ENCODE measurements around the gene LRFN3.
"Not testable (repeated sequence)": the region's sequence is repeated elsewhere in the genome, so short reads cannot be mapped to it uniquely, and the experiment has no call there.

Gene LRFN3

DNA sequence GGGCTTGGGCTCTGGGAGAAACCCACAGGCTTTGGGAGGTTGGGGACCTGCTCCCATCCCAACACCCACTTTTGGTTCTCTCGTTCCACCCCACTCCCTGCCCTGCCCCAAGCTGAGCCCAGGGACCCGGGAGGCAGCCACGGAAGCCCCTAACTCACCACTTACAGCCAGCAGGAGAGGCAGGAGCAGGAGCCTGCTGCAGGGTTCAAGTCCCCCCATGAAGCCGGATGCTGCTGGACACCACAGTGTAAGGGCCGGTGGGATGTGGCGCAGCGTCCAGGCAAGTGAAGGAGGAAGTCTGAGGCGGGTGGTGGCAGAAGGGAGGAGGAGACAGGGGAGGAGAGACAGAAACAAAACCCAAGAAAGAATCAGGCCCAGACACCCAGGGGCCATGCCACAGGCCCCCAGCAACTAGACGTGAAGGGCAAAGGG, 28.1 kb upstream of the LRFN3 start, which contains the start of gene TYROBP:
Gene TYROBP, minus strand, starts transcription at position 286 of the 432 bp plus-strand sequence. Its CDS starts 67 bp downstream, at position 219.
- no peak for DNase-seq

DNA sequence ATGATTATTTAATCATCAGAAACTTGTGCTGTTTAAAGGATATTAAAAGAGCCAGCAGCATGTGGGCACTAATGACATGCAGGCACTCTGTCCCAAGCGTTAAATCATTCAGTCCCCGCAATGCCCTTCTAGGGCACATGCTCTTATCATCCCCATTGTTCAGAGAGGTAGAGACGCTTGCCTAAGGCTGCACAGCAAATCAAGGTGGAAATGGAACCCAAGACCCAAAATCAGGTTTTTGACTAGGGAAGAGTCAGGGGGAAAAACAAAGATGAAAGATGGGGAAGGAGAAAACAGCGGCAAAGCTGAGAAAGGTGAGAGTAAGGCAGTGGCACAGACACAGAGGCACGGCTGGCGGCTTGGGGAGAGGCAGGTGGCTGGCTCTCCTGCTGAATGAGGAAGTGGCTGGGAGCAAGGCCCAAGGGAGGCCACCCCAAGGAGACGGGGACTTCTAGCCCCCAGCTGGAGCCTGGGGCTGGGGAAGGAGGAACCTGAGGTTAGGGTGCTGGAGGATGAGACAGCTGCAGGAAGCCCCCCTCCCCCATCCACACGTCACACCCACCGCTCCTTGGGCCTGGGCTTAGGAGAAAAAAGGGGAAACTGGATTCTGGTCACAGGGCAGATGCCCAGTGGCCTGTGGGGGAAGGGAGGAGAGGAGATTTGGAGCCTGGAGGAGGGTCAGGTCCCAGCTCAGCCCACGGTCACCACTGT, 27.0 kb upstream of the LRFN3 start:
- DNase-seq: no peak

DNA sequence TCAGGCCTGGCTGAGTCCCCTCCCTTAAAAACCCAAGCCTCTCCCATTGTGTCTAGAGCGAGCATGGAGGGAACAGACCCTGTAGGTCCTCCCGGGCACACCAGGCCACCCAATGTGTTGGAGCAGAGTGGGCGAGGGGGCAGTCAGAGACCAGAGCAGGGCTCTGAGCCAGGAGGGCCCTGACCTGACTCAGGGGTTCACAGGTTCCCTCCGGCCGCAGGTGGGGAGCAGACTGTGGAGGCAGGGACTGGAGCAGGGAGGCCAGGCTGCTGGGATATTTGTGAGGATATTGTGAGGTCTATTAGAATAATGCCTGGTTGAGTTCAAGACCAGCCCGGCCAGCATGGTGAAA, 26.5 kb upstream of the LRFN3 start:
- DNase-seq: no peak

GRCh38 chr19:35910355-35910754, 25.8 kb upstream of the LRFN3 start:
- DNase-seq: not testable (repeated sequence)

GRCh38 chr19:35911173-35911572, 25.0 kb upstream of the LRFN3 start:
- DNase-seq: no peak

DNA sequence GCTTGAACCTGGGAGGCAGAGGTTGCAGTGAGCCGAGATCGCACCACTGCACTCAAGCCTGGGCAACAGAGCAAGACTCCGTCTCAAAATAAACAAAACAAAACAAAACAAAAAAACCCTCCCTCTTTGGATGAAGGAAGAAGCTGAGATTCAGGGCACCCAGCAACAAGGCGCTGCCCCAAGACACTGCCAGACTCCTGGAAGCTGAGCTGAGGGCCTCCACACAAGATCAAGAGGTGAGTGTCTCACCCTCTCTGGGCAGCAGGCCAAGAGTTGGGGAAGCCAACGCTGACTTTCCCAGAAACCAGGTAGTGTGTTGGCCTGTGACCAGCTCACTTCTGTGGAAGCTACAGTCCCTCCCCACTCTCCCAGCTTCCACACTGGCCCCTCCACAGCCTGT, 24.4 kb upstream of the LRFN3 start:
- peak; percentile 51 for DNase-seq

GRCh38 chr19:35913589-35913988, 22.6 kb upstream of the LRFN3 start:
- peak; percentile 15 for DNase-seq

- no peak for DNase-seq
Observed at GRCh38 chr19:35915443-35915842, 20.7 kb upstream of the LRFN3 start.

GRCh38 chr19:35919306-35919705, 16.9 kb upstream of the LRFN3 start:
- no peak for DNase-seq

- no peak for DNase-seq
Observed at GRCh38 chr19:35921012-35921411, 15.2 kb upstream of the LRFN3 start.

- DNase-seq: no peak
Observed at GRCh38 chr19:35925501-35925900, 10.7 kb upstream of the LRFN3 start.

- no peak for DNase-seq
Observed at GRCh38 chr19:35928507-35928906, 7.7 kb upstream of the LRFN3 start.

DNA sequence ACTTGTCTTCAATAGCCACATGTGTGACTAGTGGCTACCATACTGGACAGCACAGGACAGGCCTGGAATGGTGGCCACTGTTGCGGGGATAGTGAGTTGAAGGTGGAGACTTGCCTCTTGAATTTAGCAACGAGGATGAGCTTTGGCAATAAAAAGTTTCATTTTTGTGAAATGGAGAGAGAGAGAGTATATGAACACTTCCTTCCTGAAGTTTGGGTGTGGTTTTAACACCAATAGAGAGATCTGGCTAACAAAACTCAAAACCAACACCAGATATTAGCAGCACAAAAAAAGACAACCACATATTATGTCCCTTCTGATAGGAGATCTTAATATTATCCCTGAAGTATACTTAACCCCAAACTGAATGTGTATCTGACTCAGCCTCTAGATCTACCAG, 6.3 kb upstream of the LRFN3 start:
- DNase-seq: no peak

DNA sequence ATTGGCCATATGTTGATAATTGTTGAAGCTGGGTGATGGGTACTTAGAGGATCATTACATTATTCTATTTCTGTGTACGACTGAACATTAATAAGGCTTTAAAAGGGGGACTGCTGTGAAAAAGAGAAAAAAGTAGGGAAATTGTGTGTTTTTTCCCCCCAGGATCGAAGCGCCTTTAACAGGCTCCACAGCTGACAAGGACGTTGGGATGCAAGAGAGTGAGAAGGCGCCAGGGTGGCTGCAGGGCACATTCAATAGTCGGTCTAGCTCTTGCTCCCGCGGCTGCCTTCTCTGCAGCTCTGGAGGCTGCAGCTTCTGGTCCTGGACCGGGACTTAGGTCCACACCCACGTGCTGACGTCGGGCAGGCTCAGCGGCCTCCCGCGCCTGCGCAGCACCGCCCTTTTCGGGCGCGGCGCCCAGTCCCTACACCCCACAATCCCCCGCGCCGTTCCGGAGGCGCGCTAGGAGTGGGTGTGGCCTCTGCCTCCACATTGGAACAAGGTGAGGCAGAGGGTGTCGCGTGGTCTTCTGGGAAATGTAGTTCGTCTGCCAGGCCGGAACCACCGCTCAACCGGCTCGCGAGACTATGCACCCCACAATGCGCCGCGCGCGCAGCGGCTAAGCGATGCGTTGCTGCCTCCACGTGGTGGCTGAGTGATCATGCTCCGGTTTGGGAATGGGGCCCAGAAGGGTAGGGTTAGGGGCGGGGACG, 4.9 kb upstream of the LRFN3 start:
- DNase-seq: peak; percentile 98

DNA sequence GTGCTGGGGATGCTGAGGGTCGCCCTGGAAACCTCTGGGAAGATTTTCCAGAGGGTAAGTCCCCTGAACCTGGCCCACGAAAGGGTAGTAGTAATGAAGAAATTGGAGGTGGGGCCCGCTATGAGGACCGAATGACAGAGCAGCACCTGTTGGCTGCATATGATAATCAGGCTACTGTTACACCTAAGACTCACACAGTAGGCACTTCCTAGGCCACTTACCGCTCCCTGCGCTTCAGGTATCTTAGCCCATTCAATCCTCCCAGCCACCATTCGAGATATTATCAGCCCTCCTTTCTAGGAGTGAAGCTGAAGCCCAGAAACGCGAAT, 4.3 kb upstream of the LRFN3 start:
- DNase-seq: no peak

DNA sequence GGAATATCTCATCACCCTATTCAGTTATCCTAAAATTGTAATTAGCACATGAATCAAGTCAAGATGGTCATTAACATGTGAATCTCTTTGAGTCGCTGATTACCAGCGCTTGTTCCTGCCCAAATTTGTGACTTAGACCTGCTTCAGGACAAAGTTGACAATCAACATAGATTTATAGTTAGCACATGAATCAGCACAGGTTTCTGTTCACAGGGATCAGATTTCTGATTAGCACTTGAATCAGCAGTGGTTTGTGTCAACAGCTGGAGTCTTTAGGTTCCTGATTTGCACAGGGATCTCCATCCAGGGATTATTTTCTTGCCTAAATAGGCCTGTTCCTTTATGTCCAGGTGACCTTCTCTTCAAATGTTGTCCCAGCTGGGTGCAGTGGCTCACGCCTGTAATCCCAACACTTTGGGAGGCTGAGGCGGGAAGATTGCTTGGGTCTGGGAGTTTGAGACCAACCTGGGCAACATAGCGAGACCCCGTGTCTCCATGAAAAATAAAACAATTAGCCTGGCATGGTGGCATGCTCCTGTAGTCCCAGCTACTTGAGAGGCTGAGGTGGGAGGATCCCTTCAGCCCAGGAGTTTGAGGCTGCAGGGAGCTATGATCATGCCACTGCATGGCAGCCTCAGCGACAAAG, 3.8 kb upstream of the LRFN3 start:
- DNase-seq: no peak

DNA sequence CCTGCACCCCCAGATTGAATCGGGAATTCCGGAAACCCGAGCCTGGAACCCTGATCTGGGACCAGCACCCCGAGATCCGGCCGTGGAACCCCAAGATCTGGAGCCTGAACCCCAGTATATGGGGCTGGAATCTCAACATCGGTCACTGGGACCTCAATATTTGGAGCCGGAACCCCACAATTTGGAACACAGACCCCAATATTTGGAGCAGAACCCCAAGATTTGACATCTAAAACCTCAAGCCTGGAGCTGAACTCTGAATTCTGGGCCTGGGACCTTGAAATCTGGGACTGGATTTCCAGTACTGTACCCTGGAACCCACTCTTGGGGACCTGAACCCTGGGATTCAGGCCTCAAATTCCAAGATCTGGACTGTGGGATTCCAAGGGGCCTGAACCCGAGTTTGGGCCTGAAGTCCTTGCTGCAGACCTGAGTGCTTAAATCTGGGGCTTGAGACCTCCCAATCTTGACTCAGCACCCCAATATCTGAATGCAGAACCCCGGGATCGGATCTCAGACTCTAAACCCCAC, 629 bp downstream of the LRFN3 start:
- no peak for DNase-seq

GRCh38 chr19:35937345-35938281, 1.4 kb downstream of the LRFN3 start:
- DNase-seq: no peak

DNA sequence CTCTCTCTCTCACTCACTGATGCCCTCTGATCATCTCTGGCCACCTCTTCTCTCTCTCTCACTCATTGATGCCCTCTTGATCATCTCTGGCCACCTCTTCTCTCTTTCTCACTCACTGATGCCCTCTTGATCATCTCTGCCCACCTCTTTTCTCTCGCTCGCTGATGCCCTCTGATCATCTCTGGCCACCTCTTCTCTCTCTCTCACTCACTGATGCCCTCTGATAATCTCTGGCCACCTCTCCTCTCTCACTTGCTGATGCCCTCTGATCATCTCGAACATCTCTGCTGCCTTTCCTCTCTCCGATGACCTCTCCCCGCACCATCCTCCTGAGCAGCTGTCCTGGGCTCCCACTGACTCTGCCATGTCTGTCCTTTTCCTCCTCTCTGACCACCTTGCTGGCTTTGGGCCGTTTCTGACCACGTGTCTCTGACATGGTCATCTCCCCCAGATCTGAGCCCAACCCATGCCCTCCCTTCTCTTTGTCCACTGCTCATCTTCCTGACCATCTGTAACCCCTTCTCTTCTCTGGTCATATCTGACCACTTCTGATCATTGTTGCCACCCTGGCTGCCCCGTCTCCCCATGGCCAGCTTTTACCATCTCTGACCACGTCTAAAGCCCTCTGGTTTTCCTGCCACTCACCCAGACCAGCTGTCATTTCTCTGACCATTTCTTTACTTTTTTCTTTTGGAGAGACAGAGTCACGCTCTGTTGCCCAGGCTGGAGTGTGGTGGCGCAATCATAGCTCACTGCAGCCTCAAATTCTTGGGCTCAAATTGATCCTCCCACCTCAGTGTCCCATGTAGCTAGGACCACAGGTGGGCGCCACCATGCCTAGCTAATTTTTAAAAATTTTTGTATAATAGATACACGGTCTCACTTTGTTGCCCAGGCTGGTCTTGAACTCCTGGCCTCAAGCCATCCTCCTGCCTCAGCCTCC, 2.4 kb downstream of the LRFN3 start:
- no peak for DNase-seq

- DNase-seq: no peak
Observed at GRCh38 chr19:35939307-35940077, 3.3 kb downstream of the LRFN3 start.
